DND-41 (cell line): ENCODE data around the gene ACVR1C.

Experiments
- ATAC-seq: fragments of 200-7000 bp; cut with Tn5 transposase; 3 replicates; pipeline ENCODE4 v1.9.1; 2021; ENCODE audit warnings: low read depth; ENCODE audit not compliant: insufficient read depth
- DNase-seq: peaks from one replicate; pipeline ENCODE4 v3.0.0-alpha.2; 2020
- H2AFZ ChIP-seq: 2 replicates; pipeline ENCODE4 v1.6.0; 2012; ENCODE audit warnings: low read depth, low read length
- H3K27ac ChIP-seq: 2 replicates; pipeline ENCODE4 v1.5.1; 2012; ENCODE audit warnings: low read length, inconsistent platforms
- H3K27me3 ChIP-seq: fragments of 200-600 bp; sonication (generic); 2 replicates; pipeline ENCODE4 v1.6.0; 2012; ENCODE audit warnings: low read length, mild to moderate bottlenecking, inconsistent platforms; ENCODE audit not compliant: insufficient read depth, poor library complexity
- H3K36me3 ChIP-seq: 2 replicates; pipeline ENCODE4 v1.5.1; 2012; ENCODE audit warnings: low read length, inconsistent platforms; ENCODE audit not compliant: insufficient read depth
- H3K4me1 ChIP-seq: 2 replicates; pipeline ENCODE4 v1.5.1; 2012; ENCODE audit warnings: mild to moderate bottlenecking, low read length; ENCODE audit not compliant: insufficient read depth
- H3K4me2 ChIP-seq: 2 replicates; pipeline ENCODE4 v1.6.0; 2012; ENCODE audit warnings: mild to moderate bottlenecking, moderate library complexity, low read length, inconsistent platforms; ENCODE audit not compliant: insufficient read depth
- H3K4me3 ChIP-seq, 2 experiments: fragments of 200-600 bp in 1 of 2; shearing (Covaris generic) in 1 of 2; 2 replicates each; pipeline ENCODE4 v1.5.1; 2012 to 2016; ENCODE audit warnings: inconsistent platforms in 2 of 2, low read length in 2 of 2, mild to moderate bottlenecking in 2 of 2, low read depth in 1 of 2, moderate library complexity in 1 of 2
- H3K79me2 ChIP-seq: 2 replicates; pipeline ENCODE4 v1.6.0; 2012; ENCODE audit warnings: low read length, inconsistent platforms; ENCODE audit not compliant: insufficient read depth
- H3K9ac ChIP-seq: 2 replicates; pipeline ENCODE4 v1.6.0; 2012; ENCODE audit warnings: low read depth, mild to moderate bottlenecking, inconsistent platforms, low read length, moderate library complexity
- H3K9me3 ChIP-seq: 2 replicates; pipeline ENCODE4 v1.5.1; 2012; ENCODE audit warnings: low read length, moderate library complexity, mild to moderate bottlenecking, inconsistent platforms; ENCODE audit not compliant: insufficient read depth, severe bottlenecking
- H4K20me1 ChIP-seq: 2 replicates; pipeline ENCODE4 v1.6.0; 2012; ENCODE audit warnings: low read length; ENCODE audit not compliant: insufficient read depth
- CTCF ChIP-seq: IDR thresholded peaks from 2 replicates; pipeline ENCODE4 v1.5.1; 2012; ENCODE audit warnings: borderline replicate concordance, low read length, moderate library complexity, mild to moderate bottlenecking; ENCODE audit not compliant: poor library complexity, severe bottlenecking; ENCODE audit errors: extremely low read depth
- EZH2 ChIP-seq: IDR thresholded peaks from 3 replicates; pipeline ENCODE4 v1.6.1; 2012; ENCODE audit warnings: borderline replicate concordance, low read depth, mild to moderate bottlenecking, moderate library complexity, low read length, inconsistent platforms; ENCODE audit not compliant: severe bottlenecking

The ACVR1C gene

GRCh38 chr2:157644776-157645175, 16.1 kb upstream of the ACVR1C start:
- no peak overlapping the region for H2AFZ ChIP-seq
- TF ChIP-seq EZH2, result no peak
- TF ChIP-seq CTCF, result no peak

GRCh38 chr2:157631861-157632260, 3.2 kb upstream of the ACVR1C start:
- Histone ChIP-seq H3K36me3 (no peaks in the 10 kb centered on the region), H3K9me3 (no peaks in the 10 kb centered on the region), H2AFZ (no peak overlapping the region), H3K4me2 (no peak overlapping the region), H4K20me1 (no peaks in the 10 kb centered on the region), H3K27ac (no peak overlapping the region), H3K4me3 (no peak overlapping the region), H3K4me1 (no peaks in the 10 kb centered on the region), H3K79me2 (no peaks in the 10 kb centered on the region), H3K27me3 (no peaks in the 10 kb centered on the region), H3K9ac (no peak overlapping the region)
- no peak for DNase-seq
- no peak for ATAC-seq
- no peak for TF ChIP-seq CTCF
- TF ChIP-seq EZH2, result no peak

More at GRCh38 chr2:157644776-157645175, 16.1 kb upstream of the ACVR1C start:
- DNase-seq (no peak), ATAC-seq (no peak)
- Histone ChIP-seq H3K9me3 (no peaks in the 10 kb centered on the region), H3K27me3 (no peaks in the 10 kb centered on the region), H3K4me2 (no peak overlapping the region), H3K79me2 (no peaks in the 10 kb centered on the region), H4K20me1 (no peaks in the 10 kb centered on the region), H3K27ac (no peak overlapping the region), H3K36me3 (no peaks in the 10 kb centered on the region), H3K9ac (no peak overlapping the region), H3K4me3 (no peak overlapping the region), H3K4me1 (no peaks in the 10 kb centered on the region)

GRCh38 chr2:157627594-157628476, 829 bp downstream of the ACVR1C start:
- no peak overlapping the region for H2AFZ ChIP-seq
- no peak for ATAC-seq
- no peak overlapping the region for H3K9ac ChIP-seq

More at GRCh38 chr2:157627594-157628476, 829 bp downstream of the ACVR1C start:
- H3K4me2 ChIP-seq, result no peak overlapping the region
- TF ChIP-seq EZH2 (no peak), CTCF (no peak)
- no peaks in the 10 kb centered on the region for H3K27me3 ChIP-seq
- H3K79me2 ChIP-seq, result no peaks in the 10 kb centered on the region
- no peak overlapping the region for H3K27ac ChIP-seq
- H3K9me3 ChIP-seq, result no peaks in the 10 kb centered on the region
- no peaks in the 10 kb centered on the region for H3K36me3 ChIP-seq
- H3K4me1 ChIP-seq, result peaks cover 6% of the 10 kb centered on the region; the same call in 1 of the 2 replicates
- no peak overlapping the region for H3K4me3 ChIP-seq
- H4K20me1 ChIP-seq, result no peaks in the 10 kb centered on the region
- no peak for DNase-seq
